Right atrium auricular region (tissue), 2 donors: ENCODE data around the gene ACSM3. TPM values are rescaled to one million over a fixed set of nuclear protein-coding genes. Genes with fewer than 3 reads are reported as not detected.

Experiments
- DNase-seq: peaks from one replicate; pipeline ENCODE4 v3.0.0-alpha.2; 2019; ENCODE audit warnings: low spot score
- H3K27ac ChIP-seq, 2 donors: fragments of 200-600 bp; sonication (generic); 1 replicate in 1 of 2; 2 replicates in 1 of 2; pipeline ENCODE4 v1.5.1; 2016 to 2019
- H3K27me3 ChIP-seq, 2 donors: fragments of 200-600 bp; sonication (generic); one replicate each; pipeline versions ENCODE4 v1.5.1 to v1.6.0; 2017 to 2019
- H3K36me3 ChIP-seq: fragments of 200-600 bp; sonication (generic); one replicate; pipeline ENCODE4 v1.5.1; 2016
- H3K4me1 ChIP-seq, 2 donors: fragments of 200-600 bp; sonication (generic); one replicate each; pipeline versions ENCODE4 v1.5.1 to v1.6.0; 2017 to 2019
- H3K4me3 ChIP-seq, 2 donors: fragments of 200-600 bp; sonication (generic); 1 replicate in 1 of 2; 2 replicates in 1 of 2; pipeline ENCODE4 v1.5.1; 2017 to 2019; ENCODE audit warnings: mild to moderate bottlenecking in 1 of 2, moderate library complexity in 1 of 2
- H3K9me3 ChIP-seq, 2 donors: fragments of 200-600 bp; sonication (generic); one replicate each; pipeline ENCODE4 v1.5.1; 2019
- CTCF ChIP-seq, 2 donors: fragments of 200-600 bp; sonication (generic); IDR thresholded peaks; one replicate each; pipeline ENCODE4 v1.5.1; 2019; ENCODE audit warnings: antibody characterized with exemption in 2 of 2
- total RNA-seq, 2 donors: library from RNA; depleted of rRNA; stranded (reverse); fragments of >200 nt; gene quantifications; one replicate each; pipeline ENCODE4 v1.1.0, GENCODE V29; 2016

The ACSM3 gene
- total RNA-seq, 2 donors from 2014 or later: 15.8 to 27.0 TPM

DNA sequence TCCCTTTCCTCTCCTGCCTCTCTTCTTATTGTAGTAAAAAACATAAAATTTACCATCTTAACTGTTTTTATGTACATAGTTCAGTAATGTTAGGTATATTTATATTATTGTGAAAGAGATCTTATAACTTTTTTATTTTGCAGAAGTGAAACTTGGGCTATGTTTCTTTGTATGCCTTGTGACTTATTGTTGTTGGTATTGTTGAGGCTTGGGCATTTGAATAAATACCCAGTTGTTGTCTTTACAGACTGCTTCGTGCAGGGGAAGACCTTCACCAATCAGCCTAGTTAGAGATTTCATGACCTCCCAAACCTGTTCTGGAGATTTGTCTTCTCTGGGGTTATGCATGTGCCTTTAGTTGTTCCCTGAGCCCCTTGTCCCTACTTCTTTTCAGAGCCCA, 74.4 kb downstream of the ACSM3 start:
- H3K27ac ChIP-seq: no peak overlapping the region
- TF ChIP-seq CTCF (IDR thresholded peaks at IDR 0.05): no peak
- no peaks in the 10 kb centered on the region for H3K4me1 ChIP-seq
- no peaks in the 10 kb centered on the region for H3K36me3 ChIP-seq
- no peaks in the 10 kb centered on the region for H3K9me3 ChIP-seq
- no peaks in the 10 kb centered on the region for H3K27me3 ChIP-seq
- no peak overlapping the region for H3K4me3 ChIP-seq
- DNase-seq: no peak

- H3K4me1 ChIP-seq: no peaks in the 10 kb centered on the region
- no peak for TF ChIP-seq CTCF (IDR thresholded peaks at IDR 0.05)
- no peaks in the 10 kb centered on the region for H3K27me3 ChIP-seq
- no peaks in the 10 kb centered on the region for H3K9me3 ChIP-seq
- H3K4me3 ChIP-seq: no peak overlapping the region
- no peaks in the 10 kb centered on the region for H3K36me3 ChIP-seq
- no peak for DNase-seq
- no peak overlapping the region for H3K27ac ChIP-seq
These were observed 75.7 kb downstream of the ACSM3 start for GRCh38 chr16:20839504-20839903.

DNA sequence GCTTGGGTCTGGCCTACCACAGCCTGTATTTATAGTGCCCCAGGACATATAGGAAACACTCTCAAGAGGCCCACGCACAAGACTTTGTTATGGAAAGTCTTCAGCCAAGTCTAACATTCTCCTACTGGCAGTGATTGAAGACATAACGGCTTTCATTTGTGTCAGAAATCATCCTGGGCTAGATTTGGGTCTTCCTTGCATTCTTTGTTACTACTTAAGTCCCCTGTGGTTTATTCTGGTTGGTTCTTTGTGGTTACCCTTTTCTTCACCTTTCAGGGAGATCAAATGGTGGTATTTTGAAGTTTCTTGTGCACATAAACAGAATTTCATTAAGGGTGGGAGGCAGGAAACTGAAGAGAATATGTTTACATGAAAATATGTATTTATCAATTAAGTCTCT, 80.2 kb downstream of the ACSM3 start:
- H3K27me3 ChIP-seq: no peaks in the 10 kb centered on the region
- no peaks in the 10 kb centered on the region for H3K4me1 ChIP-seq
- H3K9me3 ChIP-seq: no peaks in the 10 kb centered on the region
- TF ChIP-seq CTCF (IDR thresholded peaks at IDR 0.05): no peak
- no peaks in the 10 kb centered on the region for H3K36me3 ChIP-seq
- H3K4me3 ChIP-seq: no peak overlapping the region
- no peak overlapping the region for H3K27ac ChIP-seq
- no peak for DNase-seq

- H3K36me3 ChIP-seq: no peaks in the 10 kb centered on the region
- H3K27me3 ChIP-seq: no peaks in the 10 kb centered on the region
- no peak for DNase-seq
- peaks cover 0 to 1% of the 10 kb centered on the region in 2 donors for H3K4me1 ChIP-seq
- H3K27ac ChIP-seq: no peak overlapping the region
- no peak for TF ChIP-seq CTCF (IDR thresholded peaks at IDR 0.05)
- no peak overlapping the region for H3K4me3 ChIP-seq
- no peaks in the 10 kb centered on the region for H3K9me3 ChIP-seq
These were observed 80.8 kb downstream of the ACSM3 start for GRCh38 chr16:20844588-20844987.

DNA sequence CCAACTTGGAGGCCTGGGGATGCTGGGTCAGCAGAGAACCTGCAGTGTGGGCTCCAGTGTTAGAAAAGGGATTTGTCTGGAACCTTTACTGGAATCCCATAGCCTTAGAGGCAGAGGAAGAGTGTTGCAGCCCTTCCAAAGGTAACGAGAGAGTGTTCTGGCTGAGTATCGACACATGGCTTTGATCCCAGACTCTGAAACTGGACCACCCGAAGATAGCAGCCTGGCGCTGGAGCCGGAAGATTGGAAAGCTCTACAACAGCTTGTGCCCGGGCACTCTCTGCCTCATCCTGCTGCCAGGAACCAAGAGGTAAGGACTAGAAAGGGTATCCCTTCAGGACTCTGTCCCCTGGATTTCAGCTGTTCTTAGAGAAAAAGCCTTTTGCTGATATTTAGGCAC, 82.2 kb downstream of the ACSM3 start:
- no peak for DNase-seq

More for the DNA sequence above, 82.2 kb downstream of the ACSM3 start:
- Histone ChIP-seq H3K27me3 (no peaks in the 10 kb centered on the region), H3K36me3 (no peaks in the 10 kb centered on the region), H3K4me1 (peaks cover 0 to 16% of the 10 kb centered on the region in 2 donors), H3K4me3 (no peak overlapping the region), H3K9me3 (no peaks in the 10 kb centered on the region), H3K27ac (no peak overlapping the region)
- TF ChIP-seq CTCF (IDR thresholded peaks at IDR 0.05): no peak
